PFSK-1 (cell line): ENCODE measurements around the gene RPL10. TPM values are rescaled to one million over a fixed set of nuclear protein-coding genes. Genes with fewer than 3 reads are reported as not detected.

Source experiments
- FOXP2 ChIP-seq: optimal IDR thresholded peaks from 2 replicates; pipeline ENCODE3; 2011; ENCODE audit warnings: borderline replicate concordance, control low read depth, inconsistent platforms; ENCODE audit not compliant: insufficient read depth; ENCODE audit errors: extremely low read length, extremely low read depth
- POLR2AphosphoS5 ChIP-seq: IDR thresholded peaks from 2 replicates; pipeline ENCODE4 v1.6.1; 2012; ENCODE audit warnings: low read depth, mild to moderate bottlenecking, control low read depth, low read length, moderate library complexity
- REST ChIP-seq, 2 experiments: IDR thresholded peaks; 2 replicates each; pipeline versions ENCODE4 v1.6.1 to v1.8.0; 2011 to 2012; ENCODE audit warnings: low read depth in 2 of 2, low read length in 2 of 2, control low read depth in 1 of 2, inconsistent platforms in 1 of 2, mild to moderate bottlenecking in 1 of 2, moderate library complexity in 1 of 2; ENCODE audit not compliant: insufficient read depth in 1 of 2
- SIN3A ChIP-seq: IDR thresholded peaks from 2 replicates; pipeline ENCODE4 v1.6.1; 2012; ENCODE audit warnings: mild to moderate bottlenecking, low read length, moderate library complexity, borderline replicate concordance; ENCODE audit not compliant: insufficient read depth
- TAF1 ChIP-seq: IDR thresholded peaks from 2 replicates; pipeline ENCODE4 v1.6.1; 2012; ENCODE audit warnings: low read length, control low read depth, borderline replicate concordance; ENCODE audit not compliant: insufficient read depth
- polyA plus RNA-seq: library from polyadenylated mRNA; unstranded; fragments of >200 nt; gene quantifications from one replicate; pipeline ENCODE4 v1.2.1, GENCODE V29; 2012; ENCODE audit warnings: low read depth, missing spikeins; ENCODE audit not compliant: insufficient read length

RPL10 gene
- 4,693 TPM for polyA plus RNA-seq

- TF ChIP-seq TAF1 (peak; percentile 100), FOXP2 (no peak), POLR2AphosphoS5 (peak; percentile 98)
These were observed at the start of gene RPL10 for GRCh38 chrX:154397888-154398667. Gene RPL10 (plus strand): TSS chrX:154398377. CDS start chrX:154398520, 143 bp downstream.

- no peak for TF ChIP-seq REST (IDR thresholded peaks at IDR 0.05; ENCODE audit: insufficient read depth in 1 of 2, low read depth in 2 of 2, low read length in 2 of 2)
- no peak; the same call in 1 of the 2 replicates for TF ChIP-seq POLR2AphosphoS5
- no peak for TF ChIP-seq TAF1
- no peak for TF ChIP-seq FOXP2
- no peak for TF ChIP-seq SIN3A
These were observed 49.4 kb upstream of the RPL10 start for GRCh38 chrX:154348646-154349358.

GRCh38 chrX:154349359-154349935, 48.7 kb upstream of the RPL10 start:
- TF ChIP-seq REST (IDR thresholded peaks at IDR 0.05; ENCODE audit: insufficient read depth in 1 of 2, low read depth in 2 of 2, low read length in 2 of 2) (no peak), POLR2AphosphoS5 (no peak), TAF1 (no peak), FOXP2 (no peak), SIN3A (no peak)

- no peak for TF ChIP-seq SIN3A
- TF ChIP-seq TAF1 = no peak
- no peak for TF ChIP-seq REST (IDR thresholded peaks at IDR 0.05; ENCODE audit: insufficient read depth in 1 of 2, low read depth in 2 of 2, low read length in 2 of 2)
- 0 out of 2 replicates have a peak, but pooled peaks have one; percentile 11 for TF ChIP-seq POLR2AphosphoS5
- TF ChIP-seq FOXP2 = no peak
These were observed 48.2 kb upstream of the RPL10 start for GRCh38 chrX:154349979-154350378.

GRCh38 chrX:154350429-154351182, 47.6 kb upstream of the RPL10 start:
- TF ChIP-seq POLR2AphosphoS5 = no peak
- no peak for TF ChIP-seq SIN3A
- TF ChIP-seq TAF1 = no peak
- no peak for TF ChIP-seq REST (IDR thresholded peaks at IDR 0.05; ENCODE audit: insufficient read depth in 1 of 2, low read depth in 2 of 2, low read length in 2 of 2)
- no peak for TF ChIP-seq FOXP2
